Activated CD4-positive, alpha-beta T cell treated with anti-CD3 and anti-CD28 coated beads, Interleukin-2, Interleukin-4, amounts not matched to agents 100 ng/mL and 50 ng/mL, durations not matched to agents 16 hours and 8 hours (primary cell): ENCODE results near the gene SCN1B.
"Not testable (repeated sequence)": the region's sequence is repeated elsewhere in the genome, so short reads cannot be mapped to it uniquely, and the experiment has no call there.

Experiments
- DNase-seq: peaks from one replicate; pipeline ENCODE4 v3.0.0-alpha.2; 2020; ENCODE audit warnings: low spot score

SCN1B gene

GRCh38 chr19:35017507-35017906 is 12.8 kb upstream of the SCN1B start:
- DNase-seq: no peak

GRCh38 chr19:35018379-35018778 is 11.9 kb upstream of the SCN1B start:
- DNase-seq: no peak

- DNase-seq: no peak
These were observed 11.1 kb upstream of the SCN1B start for GRCh38 chr19:35019144-35019543.

GRCh38 chr19:35021016-35021415 is 9.3 kb upstream of the SCN1B start:
- DNase-seq: no peak

- no peak for DNase-seq
These were observed 8.7 kb upstream of the SCN1B start for GRCh38 chr19:35021596-35021995.

- DNase-seq: no peak
These were observed 7.8 kb upstream of the SCN1B start for GRCh38 chr19:35022460-35022859.

GRCh38 chr19:35023428-35023827 is 6.8 kb upstream of the SCN1B start:
- no peak for DNase-seq

- DNase-seq: no peak
These were observed 6.2 kb upstream of the SCN1B start for GRCh38 chr19:35024095-35024494.

- DNase-seq: no peak
These were observed 4.3 kb upstream of the SCN1B start for GRCh38 chr19:35025969-35026368.

- DNase-seq: no peak
These were observed 3.9 kb upstream of the SCN1B start for GRCh38 chr19:35026418-35026817.

- DNase-seq: no peak
These were observed 3.3 kb upstream of the SCN1B start for GRCh38 chr19:35027009-35027408.

- DNase-seq: no peak
These were observed 2.2 kb upstream of the SCN1B start for GRCh38 chr19:35027851-35028599.

GRCh38 chr19:35028600-35028885 is 1.7 kb upstream of the SCN1B start:
- DNase-seq: not testable (repeated sequence)

- not testable (repeated sequence) for DNase-seq
These were observed 964 bp upstream of the SCN1B start for GRCh38 chr19:35029275-35029736.

- no peak for DNase-seq
These were observed 473 bp upstream of the SCN1B start for GRCh38 chr19:35029737-35030256.

- DNase-seq: no peak
These were observed 1.0 kb downstream of the SCN1B start for GRCh38 chr19:35031072-35031881.

GRCh38 chr19:35032356-35032865 is 2.1 kb downstream of the SCN1B start:
- DNase-seq: no peak

- no peak for DNase-seq
These were observed 3.1 kb downstream of the SCN1B start for GRCh38 chr19:35033067-35034004.

- DNase-seq: no peak
These were observed 3.8 kb downstream of the SCN1B start for GRCh38 chr19:35034005-35034502.

GRCh38 chr19:35034588-35035382 is 4.5 kb downstream of the SCN1B start:
- no peak for DNase-seq
